ENCODE data around the gene UNC5A. TPM values are rescaled to one million over a fixed set of nuclear protein-coding genes. Genes with fewer than 3 reads are reported as not detected.
"Not testable (repeated sequence)": the region's sequence is repeated elsewhere in the genome, so short reads cannot be mapped to it uniquely, and the experiment has no call there.

Gene UNC5A
- total and polyA plus RNA-seq, 2 of the 8 experiments (the other 6 are each of a cell fraction or from before 2014, with no cell fraction given): 4.0 to 7.6 TPM

- TF ChIP-seq RAD21 (IDR thresholded peaks at IDR 0.05 in 1 of 2, conservative IDR thresholded peaks at IDR 0.05 in 1 of 2; ENCODE audit: low read depth in 2 of 2, low read length in 2 of 2): peak; percentile 58 to 77
- TF ChIP-seq CBX8 (IDR thresholded peaks at IDR 0.05; ENCODE audit: borderline replicate concordance, low read depth, low read length): no peak
- peak; percentile 80 for TF ChIP-seq JUND (IDR thresholded peaks at IDR 0.05; ENCODE audit: low read length)
- no peak for TF ChIP-seq JUN (IDR thresholded peaks at IDR 0.05; ENCODE audit: low read depth, low read length)
Observed at GRCh38 chr5:176870110-176870591, 59.8 kb downstream of the UNC5A start (continued).

- H2AK5ac ChIP-seq (ENCODE audit: low read depth, low read length); H4K20me1 ChIP-seq (replicated peaks in 1 of 2; ENCODE audit: control insufficient read depth in 1 of 2, insufficient read depth in 2 of 2, low read length in 2 of 2); H3K4ac ChIP-seq (replicated peaks; ENCODE audit: insufficient read length, low read depth, low read length); H3K56ac ChIP-seq (replicated peaks; ENCODE audit: insufficient read length, low read depth, low read length); H2BK20ac ChIP-seq (ENCODE audit: low read length); FAIRE-seq; H3K36me3 ChIP-seq (ENCODE audit: control insufficient read depth in 2 of 4, insufficient read depth in 4 of 4, low read length in 3 of 4); H3K18ac ChIP-seq (ENCODE audit: extremely low read depth, low read length); H3K14ac ChIP-seq (ENCODE audit: insufficient read length); H3K27ac ChIP-seq (ENCODE audit: low read depth, low read length); H3K9me3 ChIP-seq (ENCODE audit: insufficient read depth in 2 of 2, low read depth in 1 of 2, low read length in 1 of 2); DNase-seq (ENCODE audit: low read depth in 1 of 2, low spot score in 2 of 2); H2BK5ac ChIP-seq (ENCODE audit: low read depth, low read length); H3K27me3 ChIP-seq (replicated peaks in 1 of 4; ENCODE audit: control insufficient read depth in 3 of 4, extremely low read depth in 1 of 4, insufficient read depth in 3 of 4, low read length in 3 of 4); H3K79me2 ChIP-seq (ENCODE audit: control insufficient read depth in 1 of 2, insufficient read depth in 2 of 2, low read length in 2 of 2); H4K5ac ChIP-seq (ENCODE audit: insufficient read length, low read depth, low read length); H3K4me2 ChIP-seq (ENCODE audit: insufficient read depth in 1 of 2, low read depth in 2 of 2, low read length in 2 of 2); H2AFZ ChIP-seq (ENCODE audit: low read length); H3K23me2 ChIP-seq (ENCODE audit: low read depth, low read length); H2BK120ac ChIP-seq (replicated peaks; ENCODE audit: low read depth, low read length); H4K8ac ChIP-seq (ENCODE audit: extremely low read depth, insufficient read depth, low read length); H4K91ac ChIP-seq (replicated peaks; ENCODE audit: insufficient read length, low read length); H3K79me1 ChIP-seq (ENCODE audit: low read depth, low read length); H3K23ac ChIP-seq (ENCODE audit: insufficient read length); H2BK15ac ChIP-seq (ENCODE audit: low read length); H3K4me3 ChIP-seq (ENCODE audit: extremely low read depth in 1 of 4, insufficient read depth in 2 of 4, low read depth in 3 of 4, low read length in 4 of 4); H2BK12ac ChIP-seq (ENCODE audit: low read depth, low read length); H3K9ac ChIP-seq (replicated peaks in 1 of 4; ENCODE audit: extremely low read depth in 1 of 4, low read depth in 3 of 4, low read length in 3 of 4): not testable (repeated sequence)
- ChIA-PET CTCF (ENCODE audit: partially characterized antibody) (interaction anchor here (0.6 to 2.9 kb wide), 21 partner anchors 10 to 215 kb away, joined by 3 to 34 read pairs (median 4); partner anchors contain the start of genes FGFR4 and HK3), POLR2A (ENCODE audit: partially characterized antibody) (interaction anchor here (0.7 to 1.1 kb wide), 2 partner anchors 173 to 210 kb away, joined by 3 read pairs; no protein-coding TSS in a partner anchor)
- H3K4me1 ChIP-seq (replicated peaks in 1 of 4; ENCODE audit: control insufficient read depth in 3 of 4, insufficient read depth in 4 of 4, low read length in 3 of 4): peaks cover 0 to 15% (median 5%) of the 10 kb centered on the region in 4 experiments; a peak in 6 of 7 replicates
- 78% methylated on average over 6 of the region's 10 CpGs; no CpG with 5 or more reads in 1 of the 2 experiments for WGBS, 2 experiments (ENCODE audit: extremely low coverage in 1 of 2, insufficient coverage in 1 of 2, insufficient read length in 1 of 2, insufficient replicate concordance in 2 of 2, low coverage in 1 of 2, low lambda C conversion rate in 2 of 2, missing lambda C conversion rate in 1 of 2)
Observed at GRCh38 chr5:176870644-176871043, 60.3 kb downstream of the UNC5A start.

Measured in H1 (cell line).